Measurements from ENCODE around the gene FADS2. TPM values are rescaled to one million over a fixed set of nuclear protein-coding genes. Genes with fewer than 3 reads are reported as not detected.

The FADS2 gene
- polyA plus RNA-seq (2013, experiment 1 of 2; ENCODE audit: insufficient read length): 206 TPM
- 208 TPM for polyA plus RNA-seq (2013, experiment 2 of 2; ENCODE audit: insufficient read length)

- DNase-seq: peak; percentile 96
These were observed at the start of gene FADS2 for GRCh38 chr11:61827571-61828378. TSS of gene FADS2 (plus strand) at chr11:61828300. CDS start at chr11:61828391, 91 bp downstream.

- no peak for DNase-seq
These were observed 49.7 kb upstream of the FADS2 start for GRCh38 chr11:61778357-61778886.

DNA sequence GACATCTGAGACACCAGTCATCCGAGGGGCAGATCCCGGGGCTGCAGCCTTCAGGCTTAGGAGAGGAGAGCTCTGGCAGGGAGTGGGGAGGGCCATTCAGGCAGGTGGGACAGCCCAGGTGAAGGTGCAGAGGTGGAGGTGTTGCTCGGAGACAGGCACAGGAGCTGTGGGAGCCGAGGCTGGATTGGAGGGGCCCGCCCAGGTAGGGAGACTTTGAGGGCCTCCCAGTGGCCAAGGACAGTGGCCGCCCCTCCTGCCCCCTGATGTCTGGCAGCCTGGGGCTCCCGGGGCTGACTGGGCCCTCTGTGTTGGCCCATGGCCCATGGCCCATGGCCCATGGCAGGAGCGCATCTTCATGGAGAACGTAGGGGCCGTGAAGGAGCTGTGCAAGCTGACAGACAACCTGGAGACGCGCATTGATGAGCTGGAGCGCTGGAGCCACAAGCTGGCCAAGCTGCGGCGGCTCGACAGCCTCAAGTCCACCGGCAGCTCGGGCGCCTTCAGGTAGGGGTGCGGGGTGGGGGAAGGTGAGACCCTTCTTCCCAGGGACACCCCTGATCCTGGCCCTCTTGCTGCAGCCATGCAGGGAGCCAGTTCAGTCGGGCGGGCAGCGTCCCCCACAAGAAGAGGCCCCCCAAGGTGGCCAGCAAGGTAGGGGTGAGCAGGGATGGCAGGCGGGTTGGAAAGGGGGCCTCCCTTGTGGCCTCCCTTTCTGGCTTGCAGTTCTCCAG, 49.0 kb upstream of the FADS2 start:
- DNase-seq: no peak

GRCh38 chr11:61779666-61780525, 48.2 kb upstream of the FADS2 start:
- DNase-seq: no peak

- no peak for DNase-seq
These were observed 47.4 kb upstream of the FADS2 start for GRCh38 chr11:61780581-61781162.

- DNase-seq: no peak
These were observed 46.5 kb upstream of the FADS2 start for GRCh38 chr11:61781585-61781984.

- DNase-seq: no peak
These were observed 45.8 kb upstream of the FADS2 start for GRCh38 chr11:61782299-61782698.

GRCh38 chr11:61782841-61783240, 45.3 kb upstream of the FADS2 start:
- DNase-seq: no peak

DNA sequence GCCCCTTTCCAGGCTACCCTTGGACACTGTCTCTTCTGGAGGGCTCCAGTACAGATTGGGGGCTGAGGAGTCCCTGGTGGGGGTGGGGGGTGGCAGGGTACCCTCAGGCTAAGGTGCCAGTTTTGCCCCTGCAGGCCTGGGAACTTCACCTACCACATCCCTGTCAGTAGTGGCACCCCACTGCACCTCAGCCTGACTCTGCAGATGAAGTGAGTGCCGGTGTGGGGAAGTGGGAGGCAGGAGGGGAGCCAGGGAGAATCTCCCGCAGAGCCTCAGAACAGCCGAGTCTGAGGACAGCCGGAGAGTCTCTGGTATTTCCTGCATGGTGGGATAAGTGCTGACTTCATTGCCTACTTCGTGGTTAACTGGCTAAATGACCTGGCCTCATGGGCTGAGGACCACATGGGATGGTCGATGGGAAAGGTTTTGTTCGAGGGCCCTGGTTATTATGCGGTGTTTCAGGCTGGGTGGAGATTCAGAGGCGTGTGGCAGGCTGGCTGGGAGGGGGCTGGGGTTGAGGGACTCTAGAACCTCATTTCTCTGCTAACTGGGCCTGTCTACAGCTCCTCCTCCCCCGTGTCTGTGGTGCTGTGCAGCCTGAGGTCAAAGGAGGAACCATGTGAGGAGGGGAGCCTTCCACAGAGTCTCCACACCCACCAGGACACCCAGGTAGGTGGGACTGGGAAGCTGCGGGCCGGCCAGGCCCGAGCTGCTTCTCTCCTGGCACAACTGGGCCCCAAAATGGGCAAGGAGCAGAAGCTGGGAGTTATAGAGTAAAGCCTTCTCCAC, 44.2 kb upstream of the FADS2 start:
- peak; percentile 54 for DNase-seq

DNA sequence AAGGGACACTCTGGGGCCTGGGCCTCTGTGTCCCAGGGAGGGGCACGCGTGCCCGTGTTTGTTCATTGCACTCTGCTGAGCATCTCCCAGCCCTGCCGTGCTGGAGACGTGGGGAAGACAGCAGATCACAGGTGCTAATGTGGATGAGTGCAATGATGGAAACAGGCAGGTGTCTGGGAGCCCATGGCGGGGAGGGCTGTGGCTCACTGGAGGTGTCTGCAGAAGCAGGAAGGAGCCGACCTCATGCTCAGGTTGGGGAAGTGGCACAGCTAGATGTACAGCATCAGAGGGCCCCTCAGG, 43.6 kb upstream of the FADS2 start:
- no peak for DNase-seq

DNA sequence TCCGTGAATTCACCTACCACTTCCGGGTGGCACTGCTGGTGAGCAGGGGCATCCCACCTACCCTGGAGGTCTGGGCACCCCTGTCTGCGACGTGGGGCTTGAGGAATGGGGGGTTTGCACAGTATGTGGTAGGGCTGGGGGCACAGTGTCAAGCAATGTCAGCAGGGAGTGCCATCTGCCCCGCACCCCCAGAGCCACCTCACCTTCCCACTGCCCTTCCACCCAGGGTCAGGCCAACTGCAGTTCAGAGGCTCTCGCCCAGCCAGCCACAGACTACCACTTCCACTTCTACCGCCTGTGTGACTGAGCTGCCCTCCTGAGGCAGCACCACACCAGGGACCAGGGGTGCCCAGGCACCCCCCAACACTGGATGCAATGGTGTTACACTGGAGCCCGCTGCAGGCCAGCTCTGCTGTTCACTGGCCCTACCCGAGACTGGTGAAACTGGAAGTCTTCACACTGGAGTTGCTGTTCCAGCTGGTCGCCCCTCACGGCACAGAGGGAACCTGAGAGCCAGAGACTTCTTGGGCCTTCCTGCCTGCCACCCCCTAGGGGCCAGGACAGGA, 42.2 kb upstream of the FADS2 start:
- DNase-seq: no peak

- DNase-seq: peak; percentile 53
These were observed 40.1 kb upstream of the FADS2 start for GRCh38 chr11:61787928-61788491.

- peak; percentile 86 for DNase-seq
These were observed 36.3 kb upstream of the FADS2 start for GRCh38 chr11:61791737-61792309.

GRCh38 chr11:61792310-61793082, 35.6 kb upstream of the FADS2 start, which contains the start of the genes FEN1 and TMEM258:
TSS of gene FEN1 (plus strand) at chr11:61792911. CDS start at chr11:61795362, 2,451 bp downstream.
TSS of gene TMEM258 (minus strand) at chr11:61792599. CDS start at chr11:61792558, 41 bp downstream.
- peak; percentile 92 for DNase-seq

DNA sequence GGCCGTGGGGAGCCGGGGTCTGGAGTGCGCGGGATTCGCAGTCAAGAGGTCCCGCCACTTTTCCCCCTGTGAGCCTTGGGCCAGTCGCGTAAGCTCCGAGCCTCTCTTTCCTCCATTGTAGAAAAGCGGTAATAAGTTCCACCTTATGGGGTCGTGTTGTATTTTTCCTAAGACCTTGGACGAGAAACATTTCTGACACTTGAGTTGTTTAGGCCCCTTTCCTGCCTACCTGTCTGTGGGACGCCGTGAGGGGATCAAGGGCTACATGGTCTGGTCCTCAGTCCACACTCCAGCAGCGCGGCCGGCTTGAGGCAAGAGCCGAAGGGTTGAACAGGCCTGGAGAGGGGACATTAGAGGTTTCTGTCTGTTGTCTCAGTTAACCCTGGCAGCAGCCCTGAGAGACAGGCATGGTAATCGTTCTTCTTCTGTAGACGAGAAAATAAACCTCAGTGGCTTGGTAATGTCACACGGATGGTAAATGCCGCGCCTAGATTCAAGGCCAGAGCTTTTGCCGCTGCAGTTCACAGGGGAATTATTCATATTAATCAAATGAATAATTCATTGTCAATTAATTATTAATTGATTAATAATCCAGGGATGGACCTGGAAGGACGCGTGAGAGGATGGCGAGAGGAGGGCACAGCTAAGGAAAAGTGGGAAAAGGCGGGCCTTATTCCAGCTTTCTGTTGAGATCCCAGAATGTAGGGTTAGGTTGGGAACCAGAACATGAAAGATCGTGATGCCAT, 34.8 kb upstream of the FADS2 start:
- no peak for DNase-seq

DNA sequence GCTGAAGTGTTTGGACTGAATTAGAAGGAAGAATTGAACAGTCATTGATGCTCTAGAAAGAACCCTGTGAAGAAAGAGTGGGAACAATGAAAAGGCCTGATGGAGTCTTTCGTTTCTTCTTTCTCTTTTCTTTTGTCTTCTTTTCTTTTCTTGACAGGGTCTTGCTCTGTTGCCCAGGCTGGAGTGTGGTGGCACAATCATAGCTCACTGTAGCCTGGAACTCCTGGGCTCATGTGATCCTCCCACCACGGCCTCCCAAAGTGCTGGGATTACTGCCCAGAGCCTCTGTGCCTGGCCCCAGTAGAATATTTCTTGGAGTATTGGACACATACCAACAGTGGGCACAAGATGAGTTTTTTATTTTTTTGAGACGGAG, 34.3 kb upstream of the FADS2 start:
- DNase-seq: no peak

- DNase-seq: no peak
These were observed 33.5 kb upstream of the FADS2 start for GRCh38 chr11:61794579-61794978.

GRCh38 chr11:61795459-61795858, 32.6 kb upstream of the FADS2 start:
- DNase-seq: no peak

Data from fibroblast of skin of abdomen (primary cell).